Thoracic aorta (tissue), 2 donors: ENCODE measurements around the gene NEXMIF. TPM values are rescaled to one million over a fixed set of nuclear protein-coding genes. Genes with fewer than 3 reads are reported as not detected.
A peak's percentile ranks its signal among the peaks of the same experiment; 100 is the strongest.

Experiments
- ATAC-seq: fragments of 150-250 bp; one replicate; pipeline ENCODE4 v1.8.0; 2017; ENCODE audit warnings: low read depth; ENCODE audit not compliant: insufficient number of reproducible peaks, low FRiP score
- DNase-seq: peaks from one replicate; pipeline ENCODE4 v3.0.0-alpha.2; 2020; ENCODE audit warnings: low spot score
- H3K27ac ChIP-seq, 2 donors: fragments of 200-600 bp; sonication (generic); 1 replicate in 1 of 2; 2 replicates in 1 of 2; pipeline ENCODE4 v1.5.1; 2016; ENCODE audit warnings: mild to moderate bottlenecking in 2 of 2, moderate library complexity in 2 of 2
- H3K27me3 ChIP-seq: fragments of 200-600 bp; sonication (generic); replicated peaks from 2 replicates; pipeline ENCODE4 v1.6.0; 2016; ENCODE audit warnings: mild to moderate bottlenecking; ENCODE audit not compliant: insufficient read depth
- H3K36me3 ChIP-seq: fragments of 200-600 bp; sonication (generic); one replicate; pipeline ENCODE4 v1.5.1; 2016
- H3K4me1 ChIP-seq, 2 donors: fragments of 200-600 bp; sonication (generic); 1 replicate in 1 of 2; 2 replicates in 1 of 2; pipeline versions ENCODE4 v1.5.1 to v1.6.0; 2016; ENCODE audit warnings: low read depth in 2 of 2, mild to moderate bottlenecking in 1 of 2; ENCODE audit not compliant: control insufficient read depth in 1 of 2
- H3K4me3 ChIP-seq: fragments of 200-600 bp; sonication (generic); 2 replicates; pipeline ENCODE4 v1.5.1; 2016; ENCODE audit warnings: mild to moderate bottlenecking
- H3K9me3 ChIP-seq: fragments of 200-600 bp; sonication (generic); 2 replicates; pipeline ENCODE4 v1.5.1; 2016
- total RNA-seq, 2 donors: library from RNA; depleted of rRNA; stranded (reverse); fragments of >200 nt; gene quantifications; one replicate each; pipeline versions ENCODE4 v1.1.0 to v1.2.3, GENCODE V29; 2016
- TF ChIP-seq, protein P1 (sequence below): fragments of 200-600 bp; sonication (generic); IDR thresholded peaks from one replicate; pipeline ENCODE4 v1.5.1; 2019; ENCODE audit warnings: antibody characterized with exemption

Gene NEXMIF
- total RNA-seq, 2 donors from 2014 or later = 2.2 to 2.3 TPM

DNA sequence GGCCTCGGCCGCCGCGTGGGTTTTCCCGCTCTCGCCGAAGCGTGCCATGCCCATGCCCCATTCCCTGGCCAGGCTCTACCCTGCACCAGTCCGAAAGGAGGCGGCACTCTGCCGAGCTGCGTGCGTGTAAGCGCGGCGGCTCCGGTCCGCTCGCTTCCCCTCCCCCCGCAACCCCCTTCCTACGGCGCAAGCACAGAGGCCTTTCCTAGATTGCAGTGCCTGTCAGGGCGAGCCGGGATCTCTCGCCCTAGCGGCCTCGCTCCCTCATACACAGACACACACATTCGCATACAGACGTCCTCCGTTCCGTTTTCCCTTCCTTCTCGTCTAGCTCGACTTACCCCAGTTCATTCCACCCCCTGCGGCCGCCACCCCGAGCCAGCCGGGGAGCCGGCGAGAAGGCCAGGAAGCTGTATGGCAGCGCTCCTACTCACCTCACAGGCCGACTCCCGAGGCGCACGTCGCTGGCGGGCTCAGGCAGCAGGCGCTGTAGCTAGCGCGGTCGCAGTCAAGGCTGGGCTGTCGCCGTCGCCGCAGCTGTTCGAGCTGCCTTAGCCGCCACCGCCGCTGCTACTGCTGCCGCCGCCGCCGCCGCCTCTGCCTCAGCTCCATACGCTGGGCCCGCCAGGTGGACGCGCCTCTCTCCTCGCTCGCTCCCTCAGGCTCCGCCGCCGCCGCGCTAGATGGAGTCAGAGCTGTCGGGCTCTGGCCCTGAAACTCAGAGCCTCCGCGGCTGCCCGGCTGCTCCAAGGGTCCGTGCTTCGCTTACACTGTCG is 615 bp downstream of the NEXMIF start:
- DNase-seq (no peak), ATAC-seq (peak; percentile 36)
- H3K9me3 ChIP-seq = no peaks in the 10 kb centered on the region
- H3K27me3 ChIP-seq = no peaks in the 10 kb centered on the region
- H3K36me3 ChIP-seq = no peaks in the 10 kb centered on the region
- peak overlapping the region; percentile 65 to 80 for H3K27ac ChIP-seq
- TF ChIP-seq, protein P1, sequence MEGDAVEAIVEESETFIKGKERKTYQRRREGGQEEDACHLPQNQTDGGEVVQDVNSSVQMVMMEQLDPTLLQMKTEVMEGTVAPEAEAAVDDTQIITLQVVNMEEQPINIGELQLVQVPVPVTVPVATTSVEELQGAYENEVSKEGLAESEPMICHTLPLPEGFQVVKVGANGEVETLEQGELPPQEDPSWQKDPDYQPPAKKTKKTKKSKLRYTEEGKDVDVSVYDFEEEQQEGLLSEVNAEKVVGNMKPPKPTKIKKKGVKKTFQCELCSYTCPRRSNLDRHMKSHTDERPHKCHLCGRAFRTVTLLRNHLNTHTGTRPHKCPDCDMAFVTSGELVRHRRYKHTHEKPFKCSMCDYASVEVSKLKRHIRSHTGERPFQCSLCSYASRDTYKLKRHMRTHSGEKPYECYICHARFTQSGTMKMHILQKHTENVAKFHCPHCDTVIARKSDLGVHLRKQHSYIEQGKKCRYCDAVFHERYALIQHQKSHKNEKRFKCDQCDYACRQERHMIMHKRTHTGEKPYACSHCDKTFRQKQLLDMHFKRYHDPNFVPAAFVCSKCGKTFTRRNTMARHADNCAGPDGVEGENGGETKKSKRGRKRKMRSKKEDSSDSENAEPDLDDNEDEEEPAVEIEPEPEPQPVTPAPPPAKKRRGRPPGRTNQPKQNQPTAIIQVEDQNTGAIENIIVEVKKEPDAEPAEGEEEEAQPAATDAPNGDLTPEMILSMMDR = no peak
- H3K4me1 ChIP-seq = no peaks in the 10 kb centered on the region
- peak overlapping the region; percentile 75 for H3K4me3 ChIP-seq

DNA sequence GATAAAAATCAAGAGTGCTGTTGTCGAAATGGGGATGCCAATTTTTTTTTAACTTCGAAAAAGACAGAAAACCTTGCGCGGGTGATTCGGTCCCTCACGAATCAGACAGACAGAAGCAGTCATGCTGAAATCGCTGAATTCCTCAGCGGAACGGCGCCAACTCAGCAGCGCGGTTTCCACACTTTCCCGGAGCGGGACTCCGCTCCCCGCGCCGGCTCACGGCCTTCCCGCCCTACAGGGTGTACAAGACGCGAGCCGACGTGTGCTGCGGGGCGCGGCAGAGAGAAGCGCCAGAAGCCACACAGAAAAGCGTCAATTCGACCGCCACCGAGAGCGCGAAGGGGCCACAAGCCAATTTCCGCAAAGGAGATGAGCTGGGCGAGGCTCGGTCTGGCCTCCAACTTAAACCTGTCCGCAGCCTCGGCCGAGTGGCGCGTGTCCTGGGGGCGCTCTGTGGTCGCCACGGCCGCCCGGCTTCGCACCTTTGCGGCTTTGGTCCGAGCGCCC is 1.3 kb downstream of the NEXMIF start:
- Histone ChIP-seq H3K27me3 (no peaks in the 10 kb centered on the region), H3K27ac (peak overlapping the region; percentile 65 to 80), H3K4me1 (no peaks in the 10 kb centered on the region), H3K36me3 (no peaks in the 10 kb centered on the region), H3K4me3 (peak overlapping the region; percentile 75), H3K9me3 (no peaks in the 10 kb centered on the region)
- ATAC-seq (no peak), DNase-seq (no peak)
- TF ChIP-seq, protein P1 = no peak

DNA sequence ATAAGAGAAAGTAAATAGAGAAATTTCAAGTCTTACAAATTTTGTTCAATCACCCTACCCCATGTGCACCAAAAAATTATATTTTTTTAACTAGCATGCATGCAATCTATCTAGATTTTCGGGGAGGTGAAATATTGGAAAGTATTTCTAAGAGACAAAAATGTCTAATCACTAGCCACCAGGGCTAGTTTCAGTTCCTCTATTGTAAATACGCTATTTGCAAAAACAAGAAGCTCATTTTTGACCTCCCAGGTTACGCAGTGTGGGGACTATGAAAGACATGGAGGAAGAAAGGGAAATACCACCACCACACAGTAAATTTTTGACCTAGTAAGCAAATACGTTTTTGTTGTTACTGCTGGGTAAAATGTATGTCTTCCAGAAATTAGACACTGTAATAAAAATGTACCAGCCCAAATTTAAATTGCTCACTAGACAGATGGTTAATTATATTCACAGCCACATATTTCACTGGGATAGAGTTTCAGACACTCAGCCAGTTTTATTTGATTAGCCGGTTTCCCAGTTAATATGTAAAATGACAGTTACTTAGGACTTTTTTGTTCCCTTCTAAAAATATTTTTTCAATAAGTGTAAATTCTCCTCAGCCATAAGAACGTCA is 2.2 kb downstream of the NEXMIF start:
- Histone ChIP-seq H3K36me3 (no peaks in the 10 kb centered on the region), H3K27me3 (no peaks in the 10 kb centered on the region), H3K4me1 (no peaks in the 10 kb centered on the region), H3K4me3 (no peak overlapping the region), H3K27ac (no peak overlapping the region), H3K9me3 (no peaks in the 10 kb centered on the region)
- TF ChIP-seq, protein P1 = no peak
- ATAC-seq = no peak
- no peak for DNase-seq

DNA sequence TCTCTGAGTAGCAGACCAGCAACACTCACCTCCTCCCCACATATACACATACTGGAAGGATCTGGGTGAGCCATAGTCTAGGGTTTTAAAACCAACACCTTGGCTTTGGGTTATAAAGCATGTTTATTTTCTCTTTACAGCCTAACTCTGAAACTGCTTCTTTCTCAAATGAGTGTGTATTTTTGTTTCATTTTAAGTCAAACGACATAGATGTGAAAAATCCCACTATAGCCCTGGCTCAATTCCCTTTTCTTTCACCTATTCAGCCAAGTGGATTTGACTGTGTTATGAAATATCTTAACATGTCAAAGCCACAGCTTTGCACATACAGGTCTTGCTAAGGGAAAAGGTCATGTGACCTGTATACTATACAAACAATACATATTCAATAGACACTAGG is 13.8 kb downstream of the NEXMIF start:
- DNase-seq (no peak), ATAC-seq (no peak)
- Histone ChIP-seq H3K9me3 (no peaks in the 10 kb centered on the region), H3K27me3 (no peaks in the 10 kb centered on the region), H3K27ac (no peak overlapping the region), H3K36me3 (no peaks in the 10 kb centered on the region), H3K4me1 (no peaks in the 10 kb centered on the region), H3K4me3 (no peak overlapping the region)
- TF ChIP-seq, protein P1 = no peak

DNA sequence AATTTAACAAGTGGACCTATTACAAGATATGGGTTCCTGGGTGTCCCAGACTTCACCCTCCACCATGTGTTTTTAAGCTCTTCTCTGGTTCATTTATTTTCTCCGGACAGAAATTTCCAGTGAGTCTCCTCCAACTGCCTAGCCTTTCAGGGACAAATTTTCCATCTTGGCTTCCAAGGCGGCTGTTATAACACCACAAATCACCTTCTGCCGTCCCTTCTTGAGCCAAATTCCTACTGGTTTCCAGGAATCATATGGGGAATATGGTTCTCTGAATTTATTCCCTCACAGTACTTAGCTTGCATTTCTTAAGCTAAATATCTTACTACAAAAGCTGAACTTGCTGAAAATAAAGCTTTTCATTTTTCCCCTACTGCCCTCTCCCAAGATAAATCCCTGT is 18.8 kb downstream of the NEXMIF start:
- TF ChIP-seq, protein P1 = no peak
- DNase-seq (no peak), ATAC-seq (no peak)
- H3K4me3 ChIP-seq = no peak overlapping the region
- H3K36me3 ChIP-seq = no peaks in the 10 kb centered on the region
- H3K27me3 ChIP-seq = no peaks in the 10 kb centered on the region
- no peaks in the 10 kb centered on the region for H3K4me1 ChIP-seq
- H3K27ac ChIP-seq = no peak overlapping the region
- no peaks in the 10 kb centered on the region for H3K9me3 ChIP-seq
